ENCODE data around the gene DGKI. TPM values are rescaled to one million over a fixed set of nuclear protein-coding genes. Genes with fewer than 3 reads are reported as not detected.

The DGKI gene
- total RNA-seq, 1 donor from 2014 or later, result 5.5 TPM

- no peaks in the 10 kb centered on the region for H3K27me3 ChIP-seq
- no peak for DNase-seq (ENCODE audit: low spot score)
- H3K9ac ChIP-seq, result no peak overlapping the region
- H3K9me3 ChIP-seq (ENCODE audit: low read depth), result no peaks in the 10 kb centered on the region
- H3K4me1 ChIP-seq, result no peaks in the 10 kb centered on the region
- no peaks in the 10 kb centered on the region for H3K9me3 Mint-ChIP-seq
- H3K27ac Mint-ChIP-seq, result no peak overlapping the region
- H3K4me2 ChIP-seq, result no peak overlapping the region
- no peaks in the 10 kb centered on the region for H3K79me2 ChIP-seq (ENCODE audit: low read depth)
- H3K27ac ChIP-seq, result no peak overlapping the region
- no peaks in the 10 kb centered on the region for H4K20me1 ChIP-seq (ENCODE audit: low read depth)
- H3K4me3 ChIP-seq, result no peak overlapping the region
- H3K4me1 Mint-ChIP-seq, result peaks cover 7% of the 10 kb centered on the region
- TF ChIP-seq EZH2phosphoT487 (IDR thresholded peaks at IDR 0.05), result no peak
- no peak for TF ChIP-seq EZH2 (IDR thresholded peaks at IDR 0.05)
- TF ChIP-seq, protein P1, sequence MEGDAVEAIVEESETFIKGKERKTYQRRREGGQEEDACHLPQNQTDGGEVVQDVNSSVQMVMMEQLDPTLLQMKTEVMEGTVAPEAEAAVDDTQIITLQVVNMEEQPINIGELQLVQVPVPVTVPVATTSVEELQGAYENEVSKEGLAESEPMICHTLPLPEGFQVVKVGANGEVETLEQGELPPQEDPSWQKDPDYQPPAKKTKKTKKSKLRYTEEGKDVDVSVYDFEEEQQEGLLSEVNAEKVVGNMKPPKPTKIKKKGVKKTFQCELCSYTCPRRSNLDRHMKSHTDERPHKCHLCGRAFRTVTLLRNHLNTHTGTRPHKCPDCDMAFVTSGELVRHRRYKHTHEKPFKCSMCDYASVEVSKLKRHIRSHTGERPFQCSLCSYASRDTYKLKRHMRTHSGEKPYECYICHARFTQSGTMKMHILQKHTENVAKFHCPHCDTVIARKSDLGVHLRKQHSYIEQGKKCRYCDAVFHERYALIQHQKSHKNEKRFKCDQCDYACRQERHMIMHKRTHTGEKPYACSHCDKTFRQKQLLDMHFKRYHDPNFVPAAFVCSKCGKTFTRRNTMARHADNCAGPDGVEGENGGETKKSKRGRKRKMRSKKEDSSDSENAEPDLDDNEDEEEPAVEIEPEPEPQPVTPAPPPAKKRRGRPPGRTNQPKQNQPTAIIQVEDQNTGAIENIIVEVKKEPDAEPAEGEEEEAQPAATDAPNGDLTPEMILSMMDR (IDR thresholded peaks at IDR 0.05), result no peak
- no peaks in the 10 kb centered on the region for H3K27me3 Mint-ChIP-seq (ENCODE audit: insufficient read depth, low read depth)
- H3K36me3 Mint-ChIP-seq, result no peaks in the 10 kb centered on the region
- H3K36me3 ChIP-seq, result no peaks in the 10 kb centered on the region
- no peaks in the 10 kb centered on the region for H3F3A ChIP-seq (ENCODE audit: low read depth)
- H3K4me3 Mint-ChIP-seq, result no peak overlapping the region
- no peak overlapping the region for H2AFZ ChIP-seq (replicated peaks)
Measured at GRCh38 chr7:137577184-137577583, 269.6 kb downstream of the DGKI start.

DNA sequence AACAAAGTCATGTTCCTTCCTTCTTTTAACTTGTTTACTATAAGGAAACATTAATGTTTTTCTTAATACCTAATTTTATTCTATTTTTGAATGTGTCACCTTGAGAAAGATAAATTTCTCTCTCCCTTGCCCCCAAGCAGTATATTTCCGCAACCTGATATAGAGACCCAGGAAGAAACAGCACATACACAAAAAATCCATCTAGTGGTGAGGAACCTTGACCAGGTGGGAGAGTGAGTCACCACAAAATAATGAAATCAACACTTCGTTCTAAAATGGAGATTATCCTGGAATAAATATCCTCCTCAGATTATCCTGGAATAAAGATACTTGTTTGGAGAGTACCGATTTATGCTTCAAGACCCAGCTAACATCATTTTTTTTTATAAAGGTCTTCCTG, 270.3 kb downstream of the DGKI start:
- Histone ChIP-seq H3K4me3 (no peak overlapping the region), H2AFZ (replicated peaks) (no peak overlapping the region), H3K36me3 (no peaks in the 10 kb centered on the region), H3K9ac (no peak overlapping the region), H3K27ac (no peak overlapping the region), H3K9me3 (ENCODE audit: low read depth) (no peaks in the 10 kb centered on the region), H3K4me1 (no peaks in the 10 kb centered on the region), H3F3A (ENCODE audit: low read depth) (no peaks in the 10 kb centered on the region), H3K79me2 (ENCODE audit: low read depth) (no peaks in the 10 kb centered on the region), H4K20me1 (ENCODE audit: low read depth) (no peaks in the 10 kb centered on the region), H3K4me2 (no peak overlapping the region), H3K27me3 (no peaks in the 10 kb centered on the region)
- TF ChIP-seq EZH2 (IDR thresholded peaks at IDR 0.05) (no peak), EZH2phosphoT487 (IDR thresholded peaks at IDR 0.05) (no peak)
- TF ChIP-seq, protein P1 (IDR thresholded peaks at IDR 0.05), result no peak
- H3K9me3 Mint-ChIP-seq, result no peaks in the 10 kb centered on the region
- DNase-seq (ENCODE audit: low spot score), result no peak
- H3K4me1 Mint-ChIP-seq, result peaks cover 7% of the 10 kb centered on the region
- H3K27ac Mint-ChIP-seq, result no peak overlapping the region
- no peaks in the 10 kb centered on the region for H3K36me3 Mint-ChIP-seq
- no peaks in the 10 kb centered on the region for H3K27me3 Mint-ChIP-seq (ENCODE audit: insufficient read depth, low read depth)
- no peak overlapping the region for H3K4me3 Mint-ChIP-seq

DNA sequence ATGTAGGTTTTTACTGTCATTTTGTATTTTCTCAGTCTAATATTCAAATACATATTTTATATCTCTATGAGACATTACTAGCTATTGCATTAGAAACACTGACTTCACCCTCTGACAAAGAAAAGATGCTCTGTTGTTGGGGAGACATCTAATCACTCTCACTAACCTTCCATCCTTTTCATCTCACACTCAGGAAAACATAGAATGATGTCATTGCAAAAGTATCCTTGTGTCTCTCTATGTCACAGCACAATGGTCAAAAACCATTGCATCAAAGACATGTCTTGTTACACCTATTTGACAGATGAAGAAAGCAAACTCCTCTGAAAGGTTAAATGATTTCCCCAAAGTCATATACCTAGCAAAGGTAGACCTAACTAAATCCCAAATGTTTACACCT, 272.0 kb downstream of the DGKI start:
- no peaks in the 10 kb centered on the region for H3K9me3 Mint-ChIP-seq
- TF ChIP-seq, protein P1 (IDR thresholded peaks at IDR 0.05), result no peak
- no peak for TF ChIP-seq EZH2phosphoT487 (IDR thresholded peaks at IDR 0.05)
- no peak for TF ChIP-seq EZH2 (IDR thresholded peaks at IDR 0.05)
- no peak for DNase-seq (ENCODE audit: low spot score)

More for the DNA sequence above, 272.0 kb downstream of the DGKI start:
- Mint-ChIP-seq H3K4me3 (no peak overlapping the region), H3K4me1 (peaks cover 4% of the 10 kb centered on the region), H3K27ac (no peak overlapping the region), H3K27me3 (ENCODE audit: insufficient read depth, low read depth) (no peaks in the 10 kb centered on the region), H3K36me3 (no peaks in the 10 kb centered on the region)
- H4K20me1 ChIP-seq (ENCODE audit: low read depth), result no peaks in the 10 kb centered on the region
- no peak overlapping the region for H3K27ac ChIP-seq
- no peak overlapping the region for H3K9ac ChIP-seq
- no peaks in the 10 kb centered on the region for H3K79me2 ChIP-seq (ENCODE audit: low read depth)
- no peak overlapping the region for H3K4me3 ChIP-seq
- H3K4me1 ChIP-seq, result no peaks in the 10 kb centered on the region
- H3F3A ChIP-seq (ENCODE audit: low read depth), result no peaks in the 10 kb centered on the region
- H3K9me3 ChIP-seq (ENCODE audit: low read depth), result no peaks in the 10 kb centered on the region
- H2AFZ ChIP-seq (replicated peaks), result no peak overlapping the region
- H3K36me3 ChIP-seq, result no peaks in the 10 kb centered on the region
- H3K4me2 ChIP-seq, result no peak overlapping the region
- no peaks in the 10 kb centered on the region for H3K27me3 ChIP-seq

Data from neural progenitor cell (in vitro differentiated cells).